IMR-90 (cell line): ENCODE data around the gene AKAP17A. TPM values are rescaled to one million over a fixed set of nuclear protein-coding genes. Genes with fewer than 3 reads are reported as not detected.
"Not testable (repeated sequence)": the region's sequence is repeated elsewhere in the genome, so short reads cannot be mapped to it uniquely, and the experiment has no call there.

Source experiments
- ATAC-seq: fragments of 200-7000 bp; cut with Tn5 transposase; 2 replicates; pipeline ENCODE4 v1.9.1; 2020; ENCODE audit warnings: low read depth, mild to moderate bottlenecking, moderate library complexity
- BruUV-seq: library from RNA; stranded (reverse); fragments of 400-500 nt; replicated peaks from 2 replicates; lab custom pipeline; 2021; lab: Mats Ljungman, UMichigan
- CTCF ChIA-PET: fragments of 300-600 bp; formaldehyde crosslinking; extraction: SDS; loops from one replicate; lab custom pipeline; 2021; ENCODE audit warnings: antibody characterized with exemption; lab: Yijun Ruan, JAX
- POLR2A ChIA-PET: fragments of 300-600 bp; sonication (Branson Sonifier 250); formaldehyde crosslinking; loops from one replicate; lab custom pipeline; 2022; ENCODE audit warnings: antibody characterized with exemption; ENCODE audit not compliant: unreplicated experiment; lab: Charles Lee
- DNase-seq: peaks from one replicate; pipeline ENCODE4 v3.0.0; 2013
- H2AFZ ChIP-seq: replicated peaks from 2 replicates; pipeline ENCODE3; 2013; ENCODE audit warnings: low read length, mild to moderate bottlenecking; ENCODE audit not compliant: poor library complexity
- H2AK5ac ChIP-seq: 2 replicates; pipeline ENCODE4 v1.6.1; 2013; ENCODE audit warnings: low read depth, low read length, inconsistent platforms
- H2AK9ac ChIP-seq: replicated peaks from 2 replicates; pipeline ENCODE3; 2013; ENCODE audit warnings: mild to moderate bottlenecking, low read depth, low read length, moderate library complexity; ENCODE audit not compliant: poor library complexity
- H2BK120ac ChIP-seq: 2 replicates; pipeline ENCODE4 v1.6.1; 2013; ENCODE audit warnings: low read depth, low read length, inconsistent platforms
- H2BK15ac ChIP-seq: 3 replicates; pipeline ENCODE4 v1.6.1; 2013; ENCODE audit warnings: low read depth, low read length, inconsistent platforms
- H2BK20ac ChIP-seq: 2 replicates; pipeline ENCODE4 v1.6.1; 2013; ENCODE audit warnings: low read depth, mild to moderate bottlenecking, inconsistent platforms, low read length, moderate library complexity
- H2BK5ac ChIP-seq: 2 replicates; pipeline ENCODE4 v1.6.1; 2013; ENCODE audit warnings: mild to moderate bottlenecking, low read depth, low read length, inconsistent platforms; ENCODE audit not compliant: poor library complexity, severe bottlenecking
- H3K14ac ChIP-seq: replicated peaks from 2 replicates; pipeline ENCODE4 v1.6.1; 2013; ENCODE audit warnings: low read depth, low read length, inconsistent platforms
- H3K18ac ChIP-seq: 2 replicates; pipeline ENCODE4 v1.6.1; 2013; ENCODE audit warnings: low read depth, low read length, control low read depth
- H3K23ac ChIP-seq: 2 replicates; pipeline ENCODE4 v1.6.1; 2013; ENCODE audit warnings: low read depth, low read length, inconsistent platforms
- H3K27ac ChIP-seq: 2 replicates; pipeline ENCODE4 v1.5.1; 2013; ENCODE audit warnings: mild to moderate bottlenecking, control low read depth, low read length; ENCODE audit not compliant: insufficient read depth
- H3K27me3 ChIP-seq: 2 replicates; pipeline ENCODE4 v1.6.1; 2013; ENCODE audit warnings: low read length; ENCODE audit not compliant: control insufficient read depth, insufficient read depth
- H3K36me3 ChIP-seq: 2 replicates; pipeline ENCODE4 v1.6.1; 2013; ENCODE audit warnings: low read length, mixed read lengths; ENCODE audit not compliant: control insufficient read depth, insufficient read depth
- H3K4ac ChIP-seq: 2 replicates; pipeline ENCODE4 v1.6.1; 2013; ENCODE audit warnings: low read depth, low read length, inconsistent platforms
- H3K4me1 ChIP-seq: 2 replicates; pipeline ENCODE4 v1.6.1; 2013; ENCODE audit warnings: low read length, mixed read lengths; ENCODE audit not compliant: control insufficient read depth, insufficient read depth
- H3K4me2 ChIP-seq: 2 replicates; pipeline ENCODE4 v1.6.1; 2013; ENCODE audit warnings: low read depth, mild to moderate bottlenecking, control low read depth, low read length, moderate library complexity
- H3K4me3 ChIP-seq: 2 replicates; pipeline ENCODE4 v1.5.1; 2013; ENCODE audit warnings: low read depth, mild to moderate bottlenecking, control low read depth, low read length, moderate library complexity; ENCODE audit not compliant: insufficient read depth
- H3K56ac ChIP-seq: 2 replicates; pipeline ENCODE4 v1.6.1; 2013; ENCODE audit warnings: low read length, inconsistent platforms; ENCODE audit not compliant: insufficient read depth; ENCODE audit errors: extremely low read depth
- H3K79me1 ChIP-seq, 2 experiments: 2 replicates each; pipeline ENCODE4 v1.6.1; 2013; ENCODE audit warnings: low read length in 2 of 2, inconsistent platforms in 1 of 2, low read depth in 1 of 2
- H3K9ac ChIP-seq: 2 replicates; pipeline ENCODE4 v1.6.1; 2013; ENCODE audit warnings: low read depth, low read length, control low read depth
- H3K9me1 ChIP-seq: 2 replicates; pipeline ENCODE4 v1.6.1; 2013; ENCODE audit warnings: low read length, inconsistent platforms; ENCODE audit not compliant: insufficient read depth
- H3K9me3 ChIP-seq: 2 replicates; pipeline ENCODE4 v1.6.1; 2013; ENCODE audit warnings: low read length; ENCODE audit not compliant: control insufficient read depth, insufficient read depth
- H4K20me1 ChIP-seq: 2 replicates; pipeline ENCODE4 v1.6.1; 2013; ENCODE audit warnings: low read length, inconsistent platforms; ENCODE audit not compliant: insufficient read depth
- H4K5ac ChIP-seq: 2 replicates; pipeline ENCODE4 v1.6.1; 2013; ENCODE audit warnings: mild to moderate bottlenecking, low read depth, low read length, control low read depth
- H4K8ac ChIP-seq, 2 experiments: 2 replicates each; pipeline ENCODE4 v1.6.1; 2013; ENCODE audit warnings: low read depth in 2 of 2, low read length in 2 of 2, control low read depth in 1 of 2, inconsistent platforms in 1 of 2
- H4K91ac ChIP-seq: 2 replicates; pipeline ENCODE4 v1.6.1; 2013; ENCODE audit warnings: low read depth, low read length, inconsistent platforms; ENCODE audit not compliant: insufficient read depth
- CEBPB ChIP-seq: IDR thresholded peaks from 2 replicates; pipeline ENCODE4 v1.6.1; 2012; ENCODE audit warnings: low read depth, low read length, improper control_type of control experiment
- CHD1 ChIP-seq: IDR thresholded peaks from 2 replicates; pipeline ENCODE4 v1.6.1; 2012; ENCODE audit warnings: low read depth, low read length, improper control_type of control experiment
- RAD21 ChIP-seq: IDR thresholded peaks from 2 replicates; pipeline ENCODE4 v1.6.1; 2012; ENCODE audit warnings: low read length, improper control_type of control experiment
- WGBS, 2 experiments: methylation state at CpG; one replicate each; pipeline versions ENCODE4 v1.1.5 to v1.1.7; 2013; ENCODE audit warnings: missing lambda C conversion rate in 2 of 2; ENCODE audit not compliant: insufficient read length in 1 of 2; ENCODE audit errors: extremely low coverage in 2 of 2; 5-methylcytosine and 5-hydroxymethylcytosine counted together
- dilution Hi-C: fragments of 300-500 bp; cut with HindIII; formaldehyde crosslinking; loops from one replicate; pipeline ENCODE4 v1.14.3; 2018; ENCODE audit warnings: low sequenced_read_pairs; ENCODE audit not compliant: unreplicated experiment
- in situ Hi-C: fragments of 300-500 bp; cut with MboI; formaldehyde crosslinking; loops from 3 replicates; pipeline ENCODE4 v1.14.3; 2019; ENCODE audit warnings: low sequenced_read_pairs, inconsistent platforms, mixed read lengths
- intact Hi-C: fragments of 100-400 bp; cut with micrococcal nuclease; formaldehyde crosslinking; loops from 2 replicates; pipeline ENCODE4 v1.10.0; 2022
- polyA plus RNA-seq, 3 experiments: library from polyadenylated mRNA; depleted of rRNA; stranded (reverse); fragments of >200 nt; gene quantifications; 2 replicates each; pipeline ENCODE4 v1.2.3, GENCODE V29; 2012; ENCODE audit warnings: low replicate concordance in 1 of 3
- total RNA-seq: library from RNA; depleted of rRNA; stranded (reverse); fragments of >200 nt; gene quantifications from 2 replicates; pipeline ENCODE4 v1.2.3, GENCODE V29; 2012

Gene AKAP17A
- total and polyA plus RNA-seq, 2 of the 4 experiments (the other 2 are of a cell fraction) = 9.0 to 23.7 TPM

- H3K14ac ChIP-seq = no peak overlapping the region
- dilution Hi-C loops = no loop called here
- no peak overlapping the region for H3K4ac ChIP-seq
- no peak overlapping the region for H3K9ac ChIP-seq
- no peak for TF ChIP-seq CHD1
- TF ChIP-seq RAD21 = no peak
- no peak for TF ChIP-seq CEBPB
- no peak overlapping the region for H2AK5ac ChIP-seq
- ATAC-seq (no peak), DNase-seq (no peak)
- no peak overlapping the region for H3K4me3 ChIP-seq
- H4K5ac ChIP-seq = no peak overlapping the region
- intact Hi-C loops = no loop called here
- H4K20me1 ChIP-seq = no peaks in the 10 kb centered on the region
- CTCF ChIA-PET = no interaction called here
- H3K27ac ChIP-seq = no peak overlapping the region
- H3K9me1 ChIP-seq = no peaks in the 10 kb centered on the region
- H3K9me3 ChIP-seq = no peaks in the 10 kb centered on the region
- H3K36me3 ChIP-seq = no peaks in the 10 kb centered on the region
- no CpG with 5 or more reads among the region's 10 CpGs for WGBS, 2 experiments
- no peaks in the 10 kb centered on the region for H3K27me3 ChIP-seq
- no peak overlapping the region for H4K8ac ChIP-seq
- H2AFZ ChIP-seq = no peak overlapping the region
- no peak overlapping the region for H2BK5ac ChIP-seq
- no peak overlapping the region for H3K23ac ChIP-seq
- no peak overlapping the region for H3K4me2 ChIP-seq
- H2BK15ac ChIP-seq = no peak overlapping the region
- BruUV-seq = no TSS peak
- no peak overlapping the region for H2AK9ac ChIP-seq
- no peak overlapping the region for H4K91ac ChIP-seq
- POLR2A ChIA-PET = no interaction called here
- no peak overlapping the region for H2BK20ac ChIP-seq
- H3K79me1 ChIP-seq = no peaks in the 10 kb centered on the region
- no peak overlapping the region for H3K18ac ChIP-seq
- no peaks in the 10 kb centered on the region for H3K4me1 ChIP-seq
- H2BK120ac ChIP-seq = no peak overlapping the region
- no peak overlapping the region for H3K56ac ChIP-seq
- in situ Hi-C loops = no loop called here
Measured at GRCh38 chrX:1564750-1565683, 26.4 kb upstream of the AKAP17A start.

GRCh38 chrX:1574181-1574580, 17.2 kb upstream of the AKAP17A start:
- H3K4me3 ChIP-seq, H3K4me2 ChIP-seq, H3K23ac ChIP-seq, CTCF ChIA-PET, H3K79me1 ChIP-seq, intact Hi-C loops, H2AK9ac ChIP-seq, H3K36me3 ChIP-seq, H2BK5ac ChIP-seq, H3K9me1 ChIP-seq, H4K8ac ChIP-seq, H4K91ac ChIP-seq, H3K27me3 ChIP-seq, H3K9ac ChIP-seq, H2AK5ac ChIP-seq, BruUV-seq, H2AFZ ChIP-seq, dilution Hi-C loops, H2BK15ac ChIP-seq, H3K4ac ChIP-seq, H2BK20ac ChIP-seq, H3K56ac ChIP-seq, H3K4me1 ChIP-seq, POLR2A ChIA-PET, H3K14ac ChIP-seq, ATAC-seq, in situ Hi-C loops, H2BK120ac ChIP-seq, H3K27ac ChIP-seq, H4K20me1 ChIP-seq, DNase-seq, H4K5ac ChIP-seq, H3K9me3 ChIP-seq, H3K18ac ChIP-seq: not testable (repeated sequence)
- 97% methylated on average over 5 of the region's 19 CpGs; no CpG with 5 or more reads in 1 of the 2 experiments for WGBS, 2 experiments
